Right lung (tissue), 5 donors: ENCODE measurements around the gene LAG3. TPM values are rescaled to one million over a fixed set of nuclear protein-coding genes. Genes with fewer than 3 reads are reported as not detected.
A peak's percentile ranks its signal among the peaks of the same experiment; 100 is the strongest.

Experiments used
- DNase-seq, 2 donors: peaks; one replicate each; pipeline ENCODE4 v3.0.0-alpha.2; 2013
- polyA plus RNA-seq, 5 donors: library from polyadenylated mRNA; unstranded; fragments of 120-200 nt; gene quantifications; one replicate each; pipeline versions ENCODE4 v1.2.1 to v1.2.3, GENCODE V29; 2013; ENCODE audit warnings: inconsistent platforms in 1 of 5, low replicate concordance in 1 of 5; ENCODE audit not compliant: insufficient read length in 5 of 5, insufficient read depth in 1 of 5

Gene LAG3
- polyA plus RNA-seq, 5 donors: 1.3 to 2.9 (median 1.7) TPM

DNA sequence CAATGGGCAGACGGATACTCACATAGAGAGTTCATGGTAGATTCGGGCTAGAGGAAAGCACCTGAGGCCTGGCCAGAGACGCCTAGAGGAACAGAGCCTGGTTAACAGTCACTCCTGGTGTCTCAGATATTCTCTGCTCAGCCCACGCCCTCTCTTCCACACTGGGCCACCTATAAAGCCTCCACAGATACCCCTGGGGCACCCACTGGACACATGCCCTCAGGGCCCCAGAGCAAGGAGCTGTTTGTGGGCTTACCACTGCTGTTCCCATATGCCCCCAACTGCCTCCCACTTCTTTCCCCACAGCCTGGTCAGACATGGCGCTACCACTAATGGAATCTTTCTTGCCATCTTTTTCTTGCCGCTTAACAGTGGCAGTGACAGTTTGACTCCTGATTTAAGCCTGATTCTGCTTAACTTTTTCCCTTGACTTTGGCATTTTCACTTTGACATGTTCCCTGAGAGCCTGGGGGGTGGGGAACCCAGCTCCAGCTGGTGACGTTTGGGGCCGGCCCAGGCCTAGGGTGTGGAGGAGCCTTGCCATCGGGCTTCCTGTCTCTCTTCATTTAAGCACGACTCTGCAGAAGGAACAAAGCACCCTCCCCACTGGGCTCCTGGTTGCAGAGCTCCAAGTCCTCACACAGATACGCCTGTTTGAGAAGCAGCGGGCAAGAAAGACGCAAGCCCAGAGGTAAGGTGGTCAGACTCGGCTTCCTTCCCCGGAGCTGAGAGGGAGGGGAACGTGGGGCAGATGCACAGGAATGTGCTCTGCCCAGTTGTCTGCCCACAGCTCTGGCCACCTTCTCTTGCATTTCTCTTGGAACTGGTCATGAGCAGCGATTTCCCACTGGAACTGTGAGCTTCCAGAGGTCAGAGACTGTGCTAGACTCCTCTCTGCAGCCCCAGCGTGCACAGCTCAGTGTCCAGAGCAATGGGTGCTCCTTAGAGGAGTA lies 16.9 kb downstream of the LAG3 start, which contains the start of gene CD4:
Gene CD4, plus strand, starts transcription at position 557 of the 953 bp plus-strand sequence. CDS start 10,611 bp downstream, outside the sequence.
- DNase-seq: peak in 1 of 2 donors; percentile 79

GRCh38 chr12:6790496-6791150 lies 18.3 kb downstream of the LAG3 start:
- no peak for DNase-seq

DNA sequence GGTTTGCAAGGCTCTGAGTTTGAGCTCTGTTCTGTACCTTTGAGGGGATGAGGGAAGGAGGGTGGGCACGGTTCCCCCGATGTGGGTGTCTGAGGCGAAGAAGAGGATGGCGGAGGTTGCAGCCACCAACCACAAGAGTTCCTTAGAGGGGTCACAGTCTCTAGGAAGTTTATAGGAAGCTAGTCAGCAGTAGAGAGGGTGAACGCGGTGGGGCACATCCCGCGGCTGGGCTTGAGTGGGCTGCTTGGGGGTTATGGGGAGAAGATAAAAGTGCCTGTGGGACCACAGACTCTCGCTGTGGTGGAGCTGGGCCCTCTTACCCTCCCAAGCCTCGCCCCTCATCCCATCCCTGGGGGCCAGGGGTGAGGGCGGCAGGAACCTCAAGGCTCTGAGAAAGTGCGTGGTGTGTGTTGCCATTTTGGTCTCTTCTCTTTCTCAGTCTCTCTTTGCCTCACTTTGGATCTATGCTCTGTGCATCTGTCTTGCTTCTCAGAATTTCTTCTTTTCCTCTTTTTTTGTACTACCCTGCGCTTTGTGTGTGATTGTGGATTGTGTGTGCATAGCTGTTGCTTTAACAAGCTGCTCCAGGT lies 19.7 kb downstream of the LAG3 start:
- DNase-seq: no peak

- peak in 1 of 2 donors; percentile 58 for DNase-seq
These were observed 20.3 kb downstream of the LAG3 start for GRCh38 chr12:6792522-6793201.

DNA sequence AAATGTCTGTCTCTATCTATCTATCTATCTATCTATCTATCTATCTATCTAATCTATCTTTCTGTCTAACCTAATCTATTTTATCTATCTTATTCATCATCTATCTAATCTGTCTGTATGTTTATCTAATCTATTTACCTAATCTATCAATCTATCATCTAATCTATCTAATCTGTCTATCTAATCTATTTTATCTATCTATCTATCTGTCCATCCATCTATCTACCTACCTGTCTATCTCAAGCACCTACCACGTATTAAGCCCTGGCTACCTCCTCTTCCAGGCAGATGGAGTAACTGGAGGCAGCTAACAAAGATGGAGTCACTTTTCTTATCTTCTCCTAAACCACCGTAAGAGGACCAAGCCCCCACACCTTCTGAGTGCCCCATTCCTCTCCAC lies 22.8 kb downstream of the LAG3 start:
- no peak for DNase-seq

GRCh38 chr12:6796576-6796975 lies 24.3 kb downstream of the LAG3 start:
- DNase-seq: no peak

- no peak for DNase-seq
These were observed 26.8 kb downstream of the LAG3 start for GRCh38 chr12:6799147-6799546.

- no peak for DNase-seq
These were observed 34.9 kb downstream of the LAG3 start for GRCh38 chr12:6807170-6807569.

DNA sequence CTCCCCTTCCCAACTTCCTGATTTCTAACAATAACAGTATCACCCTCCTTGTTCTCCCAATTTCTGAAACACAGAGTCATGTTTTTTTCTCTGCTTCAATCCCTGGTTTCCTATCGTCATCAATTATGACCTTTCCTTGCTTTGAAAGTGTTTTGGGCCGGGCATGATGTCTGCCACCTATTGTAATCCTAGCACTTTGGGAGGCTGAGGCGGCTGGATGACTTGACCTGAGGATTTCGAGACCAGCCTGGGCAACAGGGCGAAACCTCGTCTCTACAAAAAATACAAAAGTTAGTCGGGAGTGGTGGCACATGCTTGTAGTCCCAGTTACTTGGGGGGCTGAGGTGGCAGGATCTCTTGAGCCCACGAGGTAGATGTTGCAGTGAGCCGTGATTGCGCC lies 36.7 kb downstream of the LAG3 start:
- DNase-seq: no peak

DNA sequence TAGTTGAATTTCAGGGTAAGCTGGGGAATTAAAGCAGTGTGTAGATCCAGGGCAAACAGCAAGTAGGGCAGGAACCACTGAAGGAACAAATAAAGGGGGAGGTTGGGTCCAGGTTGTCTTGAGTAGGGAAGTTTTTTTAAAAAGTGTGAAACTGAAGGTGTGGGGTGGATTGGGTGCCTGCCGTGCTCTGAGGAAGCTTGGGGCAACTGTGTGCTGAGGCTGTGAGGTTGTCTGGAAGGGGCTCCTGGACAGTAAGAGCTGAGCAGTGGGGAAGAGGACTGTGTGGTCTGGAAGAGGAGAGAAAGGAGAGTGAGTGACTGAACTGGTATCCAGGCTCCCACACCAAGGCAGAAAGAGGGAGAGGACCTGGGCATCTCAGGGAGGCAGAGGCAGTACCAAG lies 38.4 kb downstream of the LAG3 start:
- DNase-seq: no peak

GRCh38 chr12:6813363-6813762 lies 41.0 kb downstream of the LAG3 start:
- no peak for DNase-seq

- DNase-seq: no peak
These were observed 44.3 kb downstream of the LAG3 start for GRCh38 chr12:6816598-6816997.

DNA sequence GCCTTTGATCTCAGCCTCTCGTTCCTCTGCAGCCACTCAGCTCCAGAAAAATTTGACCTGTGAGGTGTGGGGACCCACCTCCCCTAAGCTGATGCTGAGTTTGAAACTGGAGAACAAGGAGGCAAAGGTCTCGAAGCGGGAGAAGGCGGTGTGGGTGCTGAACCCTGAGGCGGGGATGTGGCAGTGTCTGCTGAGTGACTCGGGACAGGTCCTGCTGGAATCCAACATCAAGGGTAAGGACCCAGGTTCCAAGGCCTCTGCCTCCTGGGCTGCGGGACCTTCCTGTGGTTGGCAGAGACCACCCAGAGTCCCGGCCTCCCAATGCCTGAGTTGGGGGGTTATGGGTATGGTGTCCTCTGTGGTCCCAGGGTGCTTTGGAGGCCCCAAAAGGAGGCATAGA lies 44.8 kb downstream of the LAG3 start:
- no peak for DNase-seq

- DNase-seq: no peak
These were observed 45.4 kb downstream of the LAG3 start for GRCh38 chr12:6817662-6818157.

DNA sequence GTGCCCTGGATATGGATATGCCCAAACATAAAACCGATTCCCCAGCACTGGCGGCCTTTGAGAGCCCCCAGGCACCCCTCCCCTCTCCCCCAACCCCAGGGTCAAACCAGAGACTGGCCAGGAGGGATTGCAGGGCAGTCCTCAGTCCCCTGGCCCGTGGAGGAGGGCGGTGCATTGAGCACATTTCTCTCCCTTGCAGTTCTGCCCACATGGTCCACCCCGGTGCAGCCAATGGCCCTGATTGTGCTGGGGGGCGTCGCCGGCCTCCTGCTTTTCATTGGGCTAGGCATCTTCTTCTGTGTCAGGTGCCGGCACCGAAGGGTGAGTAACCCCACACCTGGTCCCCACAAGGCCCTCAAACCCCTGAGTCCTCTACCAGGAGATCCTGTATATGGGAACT lies 45.9 kb downstream of the LAG3 start:
- no peak for DNase-seq

GRCh38 chr12:6818645-6819044 lies 46.3 kb downstream of the LAG3 start:
- DNase-seq: no peak

GRCh38 chr12:6819106-6820030 lies 47.0 kb downstream of the LAG3 start:
- DNase-seq: no peak

- no peak for DNase-seq
These were observed 47.8 kb downstream of the LAG3 start for GRCh38 chr12:6820166-6820565.

DNA sequence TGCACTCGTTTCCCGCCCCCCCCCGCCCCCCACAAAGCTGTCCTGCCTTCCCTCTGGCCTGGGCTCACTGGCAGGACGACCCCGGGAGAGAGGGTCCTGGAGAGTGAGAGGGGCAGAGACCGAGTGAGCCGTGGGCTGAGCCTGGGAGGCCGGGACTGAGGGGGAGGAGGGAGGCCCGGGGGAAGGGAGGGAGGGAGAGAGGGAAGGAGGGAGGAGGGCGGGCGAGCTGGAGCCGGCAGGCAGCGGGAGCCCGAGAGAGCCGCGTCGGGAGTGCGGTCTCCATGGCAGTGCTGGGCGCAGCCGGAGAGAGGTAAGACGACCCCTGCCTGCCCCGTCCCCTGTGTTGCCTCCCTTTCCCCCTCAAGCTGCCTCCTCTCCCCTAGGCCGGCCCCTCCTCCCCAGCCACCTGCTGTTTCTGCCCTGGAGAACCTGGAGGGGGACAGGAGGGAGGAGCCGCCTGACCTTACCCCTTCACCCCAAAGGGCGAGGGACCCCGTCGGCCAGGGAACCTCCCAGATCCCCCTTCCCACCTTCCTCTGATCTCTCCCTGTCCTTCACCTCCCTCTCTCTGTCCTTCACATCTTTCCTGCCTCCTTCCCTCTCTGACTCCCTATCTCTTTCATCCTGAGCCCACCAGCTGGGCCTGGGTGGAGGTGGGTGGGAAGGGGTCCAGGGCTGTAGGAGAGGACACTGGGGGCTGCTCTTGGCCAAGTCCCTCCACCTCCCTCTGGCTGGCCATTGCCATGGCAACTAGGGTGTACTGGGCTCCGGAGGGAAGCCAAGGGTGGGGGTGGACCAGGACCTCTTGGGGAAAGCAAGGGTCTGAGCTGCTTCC lies 49.5 kb downstream of the LAG3 start, which contains the start of gene GPR162:
Gene GPR162, plus strand, starts transcription at position 231 of the 835 bp plus-strand sequence. CDS start 2,078 bp downstream, outside the sequence.
- DNase-seq: peak; percentile 67 to 81
